ENCODE results near the gene CDC16.
"Not testable (repeated sequence)": the region's sequence is repeated elsewhere in the genome, so short reads cannot be mapped to it uniquely, and the experiment has no call there.

CDC16 gene

GRCh38 chr13:114244637-114245036 is 9.9 kb downstream of the CDC16 start:
- Histone ChIP-seq H3K36me3 (ENCODE audit: control insufficient read depth, insufficient read depth, low read length) (no peaks in the 10 kb centered on the region), H3K79me2 (no peaks in the 10 kb centered on the region), H3K27ac (no peak overlapping the region)

GRCh38 chr13:114248011-114248410 is 13.3 kb downstream of the CDC16 start:
- no peaks in the 10 kb centered on the region for H3K79me2 ChIP-seq
- no peak overlapping the region for H3K4me3 ChIP-seq (ENCODE audit: low read depth, low read length)
- no peaks in the 10 kb centered on the region for H3K9me3 ChIP-seq (ENCODE audit: control insufficient read depth, low read length)
- no peak overlapping the region for H2AFZ ChIP-seq
- H3K36me3 ChIP-seq (ENCODE audit: control insufficient read depth, insufficient read depth, low read length) = no peaks in the 10 kb centered on the region
- no peak overlapping the region for H3K4me2 ChIP-seq (ENCODE audit: low read length)
- no peak for TF ChIP-seq CTCF (IDR thresholded peaks at IDR 0.05)
- no peak overlapping the region for H3K9ac ChIP-seq
- H3K27ac ChIP-seq = no peak overlapping the region
- no peaks in the 10 kb centered on the region for H3K4me1 ChIP-seq
- no peaks in the 10 kb centered on the region for H3K27me3 ChIP-seq (ENCODE audit: control insufficient read depth, insufficient read depth, low read length)

More at GRCh38 chr13:114244637-114245036, 9.9 kb downstream of the CDC16 start:
- no peak overlapping the region for H3K4me3 ChIP-seq (ENCODE audit: low read depth, low read length)
- H3K9ac ChIP-seq = no peak overlapping the region
- H3K9me3 ChIP-seq (ENCODE audit: control insufficient read depth, low read length) = no peaks in the 10 kb centered on the region
- no peaks in the 10 kb centered on the region for H3K27me3 ChIP-seq (ENCODE audit: control insufficient read depth, insufficient read depth, low read length)
- no peak overlapping the region for H3K4me2 ChIP-seq (ENCODE audit: low read length)
- TF ChIP-seq CTCF (IDR thresholded peaks at IDR 0.05) = no peak
- H3K4me1 ChIP-seq = no peaks in the 10 kb centered on the region
- no peak overlapping the region for H2AFZ ChIP-seq

- Histone ChIP-seq H3K36me3 (ENCODE audit: control insufficient read depth, insufficient read depth, low read length) (no peaks in the 10 kb centered on the region), H3K9me3 (ENCODE audit: control insufficient read depth, low read length) (no peaks in the 10 kb centered on the region), H3K4me2 (ENCODE audit: low read length) (no peak overlapping the region), H3K4me1 (no peaks in the 10 kb centered on the region), H3K4me3 (ENCODE audit: low read depth, low read length) (no peak overlapping the region), H3K27ac (no peak overlapping the region), H3K79me2 (no peaks in the 10 kb centered on the region), H2AFZ (no peak overlapping the region), H3K9ac (no peak overlapping the region), H3K27me3 (ENCODE audit: control insufficient read depth, insufficient read depth, low read length) (no peaks in the 10 kb centered on the region)
- TF ChIP-seq CTCF (IDR thresholded peaks at IDR 0.05) = no peak
These were observed 14.4 kb downstream of the CDC16 start for GRCh38 chr13:114249077-114249476.

- H3K79me2 ChIP-seq; H3K4me2 ChIP-seq (ENCODE audit: low read length): not testable (repeated sequence)
These were observed 17.1 kb downstream of the CDC16 start for GRCh38 chr13:114251639-114252440.

GRCh38 chr13:114256547-114256946 is 21.9 kb downstream of the CDC16 start:
- Histone ChIP-seq H3K9me3 (ENCODE audit: control insufficient read depth, low read length) (no peaks in the 10 kb centered on the region), H3K4me2 (ENCODE audit: low read length) (no peak overlapping the region), H2AFZ (no peak overlapping the region), H3K27me3 (ENCODE audit: control insufficient read depth, insufficient read depth, low read length) (no peaks in the 10 kb centered on the region), H3K79me2 (no peaks in the 10 kb centered on the region), H3K4me1 (no peaks in the 10 kb centered on the region), H3K4me3 (ENCODE audit: low read depth, low read length) (no peak overlapping the region), H3K36me3 (ENCODE audit: control insufficient read depth, insufficient read depth, low read length) (peaks cover 3% of the 10 kb centered on the region), H3K9ac (no peak overlapping the region), H3K27ac (no peak overlapping the region)
- no peak for TF ChIP-seq CTCF (IDR thresholded peaks at IDR 0.05)

More at GRCh38 chr13:114251639-114252440, 17.1 kb downstream of the CDC16 start:
- not testable (repeated sequence) for H3K9me3 ChIP-seq (ENCODE audit: control insufficient read depth, low read length); H3K9ac ChIP-seq; H3K4me3 ChIP-seq (ENCODE audit: low read depth, low read length); H3K27ac ChIP-seq; H3K27me3 ChIP-seq (ENCODE audit: control insufficient read depth, insufficient read depth, low read length); H2AFZ ChIP-seq; H3K36me3 ChIP-seq (ENCODE audit: control insufficient read depth, insufficient read depth, low read length); H3K4me1 ChIP-seq

All from parathyroid adenoma (tissue), 2 donors.